ENCODE data around the gene LY6G5C. TPM values are rescaled to one million over a fixed set of nuclear protein-coding genes. Genes with fewer than 3 reads are reported as not detected.
A peak's percentile ranks its signal among the peaks of the same experiment; 100 is the strongest.

The LY6G5C gene
- total RNA-seq, 2 donors from 2014 or later, result 1.2 to 4.9 TPM

DNA sequence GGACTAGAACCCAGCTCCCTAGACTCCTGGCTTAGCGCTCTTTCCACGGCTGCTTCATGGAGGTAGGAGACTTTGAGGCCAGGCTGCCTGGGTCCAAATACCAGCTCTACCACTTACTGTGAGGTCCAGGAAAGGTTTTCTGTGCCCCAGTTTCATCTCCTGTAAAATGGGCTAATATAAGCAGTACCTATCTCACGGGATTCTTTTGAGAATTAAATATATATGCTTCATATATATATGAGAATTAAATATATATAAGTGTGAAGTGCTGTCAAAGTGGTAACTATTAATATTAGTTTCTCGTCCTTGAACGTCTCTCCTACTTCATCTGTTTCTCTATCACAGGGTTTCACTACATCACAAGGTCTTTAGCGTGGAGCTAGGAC, 10.2 kb upstream of the LY6G5C start:
- no peak for TF ChIP-seq CTCF (IDR thresholded peaks at IDR 0.05)
- Histone ChIP-seq H3K4me1 (no peaks in the 10 kb centered on the region), H3K27me3 (no peaks in the 10 kb centered on the region), H3K4me3 (no peak overlapping the region), H3K36me3 (peaks cover 91% of the 10 kb centered on the region), H3K27ac (no peak overlapping the region), H3K9me3 (no peaks in the 10 kb centered on the region)
- no peak for DNase-seq (ENCODE audit: low spot score)

DNA sequence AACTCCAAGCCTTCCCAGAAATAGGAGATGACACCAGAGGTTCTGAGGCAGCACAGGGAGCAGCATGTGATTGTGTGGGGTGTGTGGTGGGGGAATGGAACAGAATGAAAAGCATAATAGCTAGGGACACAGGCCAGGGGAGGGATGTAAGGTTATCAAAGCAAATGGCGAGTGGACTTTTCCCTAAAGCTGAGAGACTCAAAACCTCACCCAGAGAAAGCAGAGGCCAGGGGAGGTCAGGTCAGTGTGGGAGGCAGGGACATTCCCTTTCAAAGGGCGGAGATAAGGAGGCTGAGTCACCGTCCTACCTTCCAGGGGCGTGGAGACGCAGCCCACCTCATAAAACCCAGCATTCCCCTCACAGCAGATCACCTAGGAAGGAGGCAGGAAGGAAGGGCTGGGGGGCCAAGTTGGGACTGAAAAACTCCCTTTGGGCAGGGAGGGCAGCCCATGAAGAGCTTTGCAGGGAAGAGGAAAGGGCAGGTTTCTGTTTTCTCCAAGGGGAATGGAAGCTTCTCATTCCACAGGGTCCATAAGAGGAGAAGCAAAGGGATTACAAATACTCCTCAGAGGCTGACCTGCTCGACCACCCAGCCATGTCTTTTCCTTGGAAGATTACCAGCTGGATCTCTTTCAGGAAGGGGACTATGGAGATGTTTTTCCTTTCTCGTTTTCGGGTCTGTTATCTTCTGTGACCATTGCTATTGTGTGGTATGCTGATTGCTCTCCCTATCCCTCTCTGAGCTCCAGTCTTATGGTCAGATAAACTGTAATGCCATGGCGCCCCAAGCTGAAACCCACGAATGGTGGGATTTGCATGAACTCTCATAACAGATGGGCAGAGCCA, 9.6 kb upstream of the LY6G5C start:
- no peak for DNase-seq (ENCODE audit: low spot score)
- H3K4me3 ChIP-seq, result no peak overlapping the region
- no peaks in the 10 kb centered on the region for H3K4me1 ChIP-seq
- H3K27ac ChIP-seq, result no peak overlapping the region
- no peaks in the 10 kb centered on the region for H3K9me3 ChIP-seq
- no peaks in the 10 kb centered on the region for H3K27me3 ChIP-seq
- peaks cover 86% of the 10 kb centered on the region for H3K36me3 ChIP-seq
- TF ChIP-seq CTCF (IDR thresholded peaks at IDR 0.05), result no peak

DNA sequence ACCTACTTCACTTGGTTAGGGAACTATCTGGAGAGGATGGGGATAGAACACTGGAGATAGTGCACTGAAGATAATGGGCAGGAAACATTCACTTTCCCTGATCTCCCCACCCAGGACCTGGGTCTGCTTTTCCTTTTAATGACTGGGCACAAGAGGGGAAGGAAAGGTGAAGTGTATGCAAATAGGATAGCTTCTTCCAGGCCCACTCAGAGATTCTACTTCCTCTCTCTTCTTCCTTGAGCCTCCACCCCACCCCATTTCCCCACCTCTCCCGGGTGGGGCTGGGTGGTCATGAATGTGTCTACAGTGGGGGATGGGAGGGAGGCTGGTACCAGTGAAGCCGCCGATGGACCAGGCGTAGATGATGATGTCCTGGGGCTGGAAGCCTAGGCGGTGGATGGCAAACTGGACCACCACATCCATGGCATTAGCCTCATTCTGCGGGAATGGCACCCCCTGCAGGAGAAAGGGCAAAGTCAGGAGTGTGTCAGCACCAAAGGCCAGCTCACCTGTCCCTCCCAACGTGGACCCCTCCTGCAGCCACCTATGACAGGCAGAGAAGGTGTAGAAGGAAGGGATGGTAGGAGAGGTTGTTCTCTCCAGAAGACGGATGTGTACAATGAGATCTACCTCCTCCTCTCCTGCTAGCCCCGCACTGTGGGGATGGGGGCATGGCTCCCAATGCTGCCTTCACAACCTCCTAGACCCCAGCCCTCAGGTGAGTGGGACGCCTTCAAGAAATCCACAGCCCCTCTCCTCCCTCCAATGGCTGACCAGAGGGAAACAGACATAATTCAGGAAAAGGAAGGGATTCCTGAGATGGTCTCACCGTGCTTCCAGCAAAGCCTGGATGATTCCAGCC, 8.6 kb upstream of the LY6G5C start:
- Histone ChIP-seq H3K4me1 (no peaks in the 10 kb centered on the region), H3K9me3 (no peaks in the 10 kb centered on the region), H3K4me3 (no peak overlapping the region), H3K27ac (no peak overlapping the region), H3K27me3 (no peaks in the 10 kb centered on the region), H3K36me3 (peaks cover 76% of the 10 kb centered on the region)
- TF ChIP-seq CTCF (IDR thresholded peaks at IDR 0.05), result peak in 1 of 2 donors; percentile 24
- DNase-seq (ENCODE audit: low spot score), result no peak

DNA sequence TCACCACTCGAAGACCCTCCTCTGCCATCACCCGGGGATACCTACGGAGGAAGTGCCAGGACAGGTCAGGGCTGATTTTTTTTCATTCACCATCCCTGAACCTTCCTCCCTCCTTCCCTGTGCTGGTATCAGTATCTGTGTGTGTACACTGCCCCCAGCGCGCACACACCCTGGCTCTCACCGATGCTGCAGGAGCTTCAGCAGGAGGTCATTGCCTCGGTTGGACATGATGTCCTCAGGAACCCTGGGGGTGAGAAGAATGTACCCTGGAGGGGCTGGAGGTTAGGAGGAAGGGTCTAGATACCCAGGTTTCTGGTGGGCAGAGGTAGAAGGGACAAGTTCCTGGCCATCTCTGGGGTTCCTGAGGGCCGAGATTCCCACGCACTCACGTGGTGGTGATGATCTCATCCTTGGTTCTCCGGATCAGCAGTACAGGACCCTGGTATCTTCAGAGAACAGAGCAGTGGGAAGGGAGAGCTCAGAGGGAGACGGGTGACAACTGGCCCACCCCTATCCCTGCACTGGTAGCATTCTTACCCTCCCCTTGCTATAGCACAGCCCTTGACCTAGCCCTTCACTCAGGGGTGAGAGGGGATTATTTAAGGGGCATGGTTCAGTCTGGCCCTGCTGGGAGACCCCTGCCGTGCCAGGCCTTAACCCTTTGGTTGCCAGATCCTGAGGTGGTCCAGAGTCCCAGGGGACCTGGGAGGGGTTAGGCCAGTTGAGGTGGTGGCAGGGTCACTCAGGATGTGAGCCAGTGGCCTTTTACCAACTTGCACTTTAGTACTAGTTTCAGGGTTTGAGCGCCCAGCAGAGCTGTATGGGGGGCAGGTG, 7.2 kb upstream of the LY6G5C start:
- Histone ChIP-seq H3K27ac (no peak overlapping the region), H3K36me3 (peaks cover 69% of the 10 kb centered on the region)
- no peak for DNase-seq (ENCODE audit: low spot score)

More for the DNA sequence above, 7.2 kb upstream of the LY6G5C start:
- Histone ChIP-seq H3K9me3 (no peaks in the 10 kb centered on the region), H3K4me3 (no peak overlapping the region), H3K4me1 (no peaks in the 10 kb centered on the region), H3K27me3 (no peaks in the 10 kb centered on the region)
- no peak for TF ChIP-seq CTCF (IDR thresholded peaks at IDR 0.05)

Data from right atrium auricular region (tissue), 2 donors.